Activated CD4-positive, alpha-beta T cell treated with anti-CD3 and anti-CD28 coated beads, Interleukin-2, amount 50 U/mL, for 16 hours (primary cell): Measurements from ENCODE around the gene OR4E2.
"Not testable (repeated sequence)": the region's sequence is repeated elsewhere in the genome, so short reads cannot be mapped to it uniquely, and the experiment has no call there.

ENCODE experiments used
- DNase-seq: peaks from one replicate; pipeline ENCODE4 v3.0.0-alpha.2; 2020

Gene OR4E2

GRCh38 chr14:21653331-21653885 lies at the start of gene OR4E2:
Gene OR4E2 (plus strand): TSS chr14:21653835. CDS start chr14:21665083, 11,248 bp downstream.
- no peak for DNase-seq

GRCh38 chr14:21612324-21612723 lies 41.3 kb upstream of the OR4E2 start:
- DNase-seq = no peak

GRCh38 chr14:21614240-21614639 lies 39.4 kb upstream of the OR4E2 start:
- no peak for DNase-seq

GRCh38 chr14:21617614-21618013 lies 36.0 kb upstream of the OR4E2 start:
- DNase-seq = no peak

- DNase-seq = no peak
Observed at GRCh38 chr14:21626491-21627230, 27.0 kb upstream of the OR4E2 start.

- DNase-seq = not testable (repeated sequence)
Observed at GRCh38 chr14:21630503-21630902, 23.1 kb upstream of the OR4E2 start.

- no peak for DNase-seq
Observed at GRCh38 chr14:21631084-21631483, 22.6 kb upstream of the OR4E2 start.

GRCh38 chr14:21634840-21635239 lies 18.8 kb upstream of the OR4E2 start, which contains the start of gene OR10G2:
Gene OR10G2 (minus strand): TSS chr14:21634940. CDS start chr14:21634842, 98 bp downstream.
- DNase-seq = no peak

- DNase-seq = no peak
Observed at GRCh38 chr14:21642683-21643082, 11.0 kb upstream of the OR4E2 start.

- no peak for DNase-seq
Observed at GRCh38 chr14:21643407-21643806, 10.2 kb upstream of the OR4E2 start.

GRCh38 chr14:21647380-21647779 lies 6.3 kb upstream of the OR4E2 start:
- no peak for DNase-seq

- DNase-seq = no peak
Observed at GRCh38 chr14:21652209-21652808, 1.3 kb upstream of the OR4E2 start.

GRCh38 chr14:21654215-21654614 lies 580 bp downstream of the OR4E2 start:
- no peak for DNase-seq

- no peak for DNase-seq
Observed at GRCh38 chr14:21656980-21657379, 3.3 kb downstream of the OR4E2 start.

GRCh38 chr14:21668377-21668776 lies 14.7 kb downstream of the OR4E2 start:
- DNase-seq = no peak

GRCh38 chr14:21669284-21669683 lies 15.6 kb downstream of the OR4E2 start:
- DNase-seq = no peak

- DNase-seq = no peak
Observed at GRCh38 chr14:21671371-21671770, 17.7 kb downstream of the OR4E2 start.

GRCh38 chr14:21672116-21672515 lies 18.5 kb downstream of the OR4E2 start:
- no peak for DNase-seq

GRCh38 chr14:21673718-21674117 lies 20.1 kb downstream of the OR4E2 start, which contains the start of gene OR4E1:
Gene OR4E1 (minus strand): TSS chr14:21673818. CDS start chr14:21670935, 2,883 bp downstream.
- no peak for DNase-seq

GRCh38 chr14:21675566-21675965 lies 21.9 kb downstream of the OR4E2 start:
- no peak for DNase-seq

GRCh38 chr14:21680072-21680471 lies 26.4 kb downstream of the OR4E2 start:
- no peak for DNase-seq

- DNase-seq = no peak
Observed at GRCh38 chr14:21686468-21686867, 32.8 kb downstream of the OR4E2 start.

- DNase-seq = no peak
Observed at GRCh38 chr14:21694425-21694824, 40.8 kb downstream of the OR4E2 start.

GRCh38 chr14:21697662-21698061 lies 44.0 kb downstream of the OR4E2 start:
- DNase-seq = not testable (repeated sequence)
